Measurements from ENCODE around the gene TPCN1.

GRCh38 chr12:113238309-113238708, 17.0 kb downstream of the TPCN1 start:
- no peak for TF ChIP-seq POLR2AphosphoS5 (IDR thresholded peaks at IDR 0.05; ENCODE audit: low read depth, low read length)
- no peak for TF ChIP-seq POLR2A (IDR thresholded peaks at IDR 0.05; ENCODE audit: low read depth, low read length)
- no peak for TF ChIP-seq SPI1 (IDR thresholded peaks at IDR 0.05; ENCODE audit: low read depth, low read length)
- no peak for TF ChIP-seq PAX5 (IDR thresholded peaks at IDR 0.05; ENCODE audit: insufficient read depth, low read length, severe bottlenecking)
- TF ChIP-seq TAF1 (IDR thresholded peaks at IDR 0.05; ENCODE audit: low read depth, low read length): no peak
- no peak for TF ChIP-seq POU2F2 (IDR thresholded peaks at IDR 0.05; ENCODE audit: low read depth, low read length)
